Heart right ventricle (tissue), 16 donors: ENCODE measurements around the gene GSK3A. TPM values are rescaled to one million over a fixed set of nuclear protein-coding genes. Genes with fewer than 3 reads are reported as not detected.

Source experiments
- ATAC-seq, 8 donors: fragments of 200-7000 bp; cut with Tn5 transposase; one replicate each; pipeline ENCODE4 v1.9.1; 2020; ENCODE audit warnings: mild to moderate bottlenecking in 8 of 8, moderate library complexity in 8 of 8, moderate number of reproducible peaks in 1 of 8
- DNase-seq, 2 donors: peaks; one replicate each; pipeline ENCODE4 v3.0.0-alpha.2; 2020
- H3K27ac ChIP-seq, 10 donors: fragments of 200-600 bp; sonication (generic) in 2 of 10; one replicate each; pipeline versions ENCODE4 v1.5.0 to v1.8.0; 2020 to 2022; ENCODE audit warnings: mild to moderate bottlenecking in 3 of 10
- H3K27me3 ChIP-seq, 7 donors: fragments of 200-600 bp; one replicate each; pipeline ENCODE4 v1.8.0; 2021 to 2022; ENCODE audit warnings: mild to moderate bottlenecking in 2 of 7
- H3K36me3 ChIP-seq, 9 donors: fragments of 200-600 bp; sonication (generic) in 1 of 9; one replicate each; pipeline versions ENCODE4 v1.5.0 to v1.8.0; 2020 to 2022; ENCODE audit warnings: mild to moderate bottlenecking in 2 of 9
- H3K4me1 ChIP-seq, 9 donors: fragments of 200-600 bp; sonication (generic) in 1 of 9; one replicate each; pipeline versions ENCODE4 v1.5.0 to v1.8.0; 2020 to 2022; ENCODE audit warnings: mild to moderate bottlenecking in 4 of 9
- H3K4me3 ChIP-seq, 10 donors: fragments of 200-600 bp; sonication (generic) in 2 of 10; one replicate each; pipeline versions ENCODE4 v1.5.0 to v1.8.0; 2020 to 2022; ENCODE audit warnings: mild to moderate bottlenecking in 7 of 10, moderate library complexity in 2 of 10
- H3K9me3 ChIP-seq, 11 donors: fragments of 200-600 bp in 10 of 11; sonication (generic) in 2 of 11; one replicate each; pipeline versions ENCODE4 v1.5.0 to v1.8.0; 2013 to 2022; ENCODE audit warnings: mild to moderate bottlenecking in 2 of 11, control low read depth in 1 of 11, moderate library complexity in 1 of 11
- WGBS, 2 donors: extraction: QIAGEN DNeasy Blood & Tissue Kit; methylation state at CpG; one replicate each; pipeline ENCODE4 v1.1.7; 2013; ENCODE audit warnings: inconsistent platforms in 1 of 2; 5-methylcytosine and 5-hydroxymethylcytosine counted together
- intact Hi-C, 10 donors: fragments of 100-400 bp; cut with DNase I; formaldehyde crosslinking; loops; one replicate each; pipeline versions ENCODE4 v1.11.1 to v1.14.2; 2022
- polyA plus RNA-seq, 2 donors: library from polyadenylated mRNA; stranded (reverse); fragments of 200-250 nt; gene quantifications; one replicate each; pipeline ENCODE4 v1.2.3, GENCODE V29; 2013
- total RNA-seq, 10 donors: library from RNA; stranded (reverse); fragmentation: NEBNext Ultra II Directional in 3 of 10; extraction: Animal tissue kit (Norgen Biotek cat#: 25700) in 3 of 10; gene quantifications; one replicate each; pipeline versions ENCODE4 v1.2.1 to v1.2.4, GENCODE V29; 2021 to 2023
- TF ChIP-seq, protein P1 (sequence below), 9 donors: fragments of 200-600 bp; sonication (generic) in 2 of 9; IDR thresholded peaks; one replicate each; pipeline versions ENCODE4 v1.5.0 to v1.8.0; 2021 to 2022; ENCODE audit warnings: antibody characterized with exemption in 9 of 9, mild to moderate bottlenecking in 5 of 9, moderate library complexity in 1 of 9
- donor health status: Arrhythmogenic right ventricular cardiomyopathy.
- donor health status: ischemic (EF 13 %, LVEDD 7.1; RV severe dilation, severe dysfunction).
- donor health status: healthy with polysubstance abuse.
- donor health status: DM: no; HTN: yes; CAD: no.
- donor health status: DM: no; HTN: no; CAD: no.
- donor health status: ischemic (EF 25% LVEDD 6.9; RV normal size, moderate dysfunction).
- donor health status: ischemic (EF 25% LVEDD 5.7; RV mildly dilated, moderate dysfunction).
- donor health status: healthy.
- donor health status: DM: yes; HTN: yes; CAD: no.
- donor health status: Ischemic cardiomyopathy.
- donor health status: ischemic (EF 35%, LVEDD 5.7; RV mildly dilated, moderate dysfunction).
- donor health status: nonischemic (EF 11% LVEDD 7.7; RV severe dilation, severe dysfunction).
- donor health status: DM: yes; HTN: yes; CAD: no.
- donor health status: PGD.
- donor health status: ischemic (EF 29% LVEDD 5.4; RV normal size, mild dysfunction).
- donor health status: nonischemic (EF 23%, LVEDD 6.1; RV moderate dilation, normal function).

The GSK3A gene
- total and polyA plus RNA-seq, 12 donors: 31.2 to 51.0 (median 36.4) TPM

DNA sequence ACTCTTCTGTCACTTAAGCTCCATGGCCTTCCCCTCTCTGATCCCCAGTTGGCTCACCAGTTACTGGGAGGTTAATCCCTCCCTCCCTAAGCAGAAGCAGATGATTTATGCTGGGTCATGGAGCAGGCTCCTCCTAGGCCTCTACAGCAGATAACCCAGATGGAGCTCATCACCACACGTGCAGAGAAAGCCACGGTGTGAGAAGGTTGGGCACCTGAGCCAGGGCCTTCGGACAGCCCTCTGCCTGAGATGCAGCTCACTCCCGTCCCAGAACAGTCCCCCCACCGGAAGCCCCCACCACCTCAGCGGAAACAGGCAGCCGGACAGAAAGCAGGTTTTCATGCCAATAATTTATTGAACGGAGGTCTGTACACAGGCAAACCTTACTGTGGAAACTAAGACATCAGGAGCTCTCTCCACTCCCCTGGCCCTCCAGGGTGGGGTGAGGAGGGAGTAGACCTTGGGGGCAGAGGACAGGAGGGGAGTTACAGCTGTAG is 12.5 kb downstream of the GSK3A start:
- WGBS, 2 donors: 52 to 66% methylated on average over 8 of the region's 8 CpGs
- no peak overlapping the region for H3K4me3 ChIP-seq
- TF ChIP-seq, protein P1, sequence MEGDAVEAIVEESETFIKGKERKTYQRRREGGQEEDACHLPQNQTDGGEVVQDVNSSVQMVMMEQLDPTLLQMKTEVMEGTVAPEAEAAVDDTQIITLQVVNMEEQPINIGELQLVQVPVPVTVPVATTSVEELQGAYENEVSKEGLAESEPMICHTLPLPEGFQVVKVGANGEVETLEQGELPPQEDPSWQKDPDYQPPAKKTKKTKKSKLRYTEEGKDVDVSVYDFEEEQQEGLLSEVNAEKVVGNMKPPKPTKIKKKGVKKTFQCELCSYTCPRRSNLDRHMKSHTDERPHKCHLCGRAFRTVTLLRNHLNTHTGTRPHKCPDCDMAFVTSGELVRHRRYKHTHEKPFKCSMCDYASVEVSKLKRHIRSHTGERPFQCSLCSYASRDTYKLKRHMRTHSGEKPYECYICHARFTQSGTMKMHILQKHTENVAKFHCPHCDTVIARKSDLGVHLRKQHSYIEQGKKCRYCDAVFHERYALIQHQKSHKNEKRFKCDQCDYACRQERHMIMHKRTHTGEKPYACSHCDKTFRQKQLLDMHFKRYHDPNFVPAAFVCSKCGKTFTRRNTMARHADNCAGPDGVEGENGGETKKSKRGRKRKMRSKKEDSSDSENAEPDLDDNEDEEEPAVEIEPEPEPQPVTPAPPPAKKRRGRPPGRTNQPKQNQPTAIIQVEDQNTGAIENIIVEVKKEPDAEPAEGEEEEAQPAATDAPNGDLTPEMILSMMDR (IDR thresholded peaks at IDR 0.05): no peak
- peaks cover 0 to 7% (median 3%) of the 10 kb centered on the region in 9 donors for H3K4me1 ChIP-seq
- intact Hi-C loops: no loop called here
- DNase-seq: no peak
- ATAC-seq: peak in 4 of 8 donors; percentile 13 to 37 (median 20)
- H3K27ac ChIP-seq: no peak overlapping the region
- no peaks in the 10 kb centered on the region for H3K9me3 ChIP-seq
- H3K36me3 ChIP-seq: peaks cover 0 to 100% (median 65%) of the 10 kb centered on the region in 9 donors
- no peaks in the 10 kb centered on the region for H3K27me3 ChIP-seq

DNA sequence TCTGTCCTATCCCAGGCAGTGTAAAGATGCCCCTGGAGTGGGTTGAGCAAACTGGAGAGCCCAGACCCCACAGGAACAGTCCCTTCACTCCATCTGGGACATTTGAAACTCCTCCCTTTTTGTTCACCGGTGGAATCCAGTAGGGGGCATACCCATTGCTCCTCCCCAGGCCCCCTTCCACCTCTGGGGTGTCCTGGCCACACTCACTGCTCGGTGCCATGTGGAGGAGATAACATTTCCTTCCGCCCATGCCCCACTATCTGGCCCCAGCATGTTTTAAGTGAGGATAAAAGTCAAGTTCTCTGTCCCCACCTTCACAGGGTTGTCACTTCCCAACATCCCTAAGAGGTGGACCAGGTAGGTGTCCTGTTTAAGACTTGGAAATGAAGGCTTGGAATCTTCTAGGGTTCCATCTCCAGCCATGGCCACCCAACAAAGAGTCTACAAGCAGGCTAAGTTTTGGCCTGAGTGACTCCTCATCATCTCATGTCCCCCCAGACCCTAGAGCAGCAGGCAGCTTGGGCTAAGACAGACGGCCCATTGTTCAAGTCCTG is 13.0 kb downstream of the GSK3A start:
- H3K4me1 ChIP-seq: peaks cover 0 to 7% (median 3%) of the 10 kb centered on the region in 9 donors
- intact Hi-C loops: no loop called here
- H3K27ac ChIP-seq: no peak overlapping the region
- peaks cover 0 to 100% (median 64%) of the 10 kb centered on the region in 9 donors for H3K36me3 ChIP-seq
- no peak overlapping the region for H3K4me3 ChIP-seq
- TF ChIP-seq, protein P1 (IDR thresholded peaks at IDR 0.05): no peak
- H3K9me3 ChIP-seq: no peaks in the 10 kb centered on the region
- ATAC-seq: no peak
- 66 to 68% methylated on average over 4 of the region's 4 CpGs for WGBS, 2 donors
- DNase-seq: no peak
- H3K27me3 ChIP-seq: no peaks in the 10 kb centered on the region

DNA sequence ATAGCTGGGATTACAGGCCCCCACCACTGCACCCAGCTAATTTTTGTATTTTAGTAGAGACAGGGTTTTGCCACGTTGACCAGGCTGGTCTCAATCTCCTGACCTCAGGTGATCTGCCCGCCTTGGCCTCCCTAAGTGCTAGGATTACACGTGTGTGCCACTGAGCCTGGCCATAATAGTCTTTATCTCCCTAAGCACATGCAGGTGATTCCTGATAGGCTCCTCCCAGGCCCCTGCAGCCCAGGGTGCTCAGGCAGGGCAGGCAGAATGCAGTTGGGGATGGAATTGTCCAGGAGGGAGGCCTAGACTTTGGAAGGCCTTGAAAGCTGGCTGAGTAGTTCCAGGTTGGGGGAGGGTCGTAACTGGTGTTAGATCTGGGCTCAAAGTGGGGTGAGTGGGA is 13.8 kb downstream of the GSK3A start:
- TF ChIP-seq, protein P1 (IDR thresholded peaks at IDR 0.05): no peak
- intact Hi-C loops: no loop called here
- no peak for ATAC-seq
- Histone ChIP-seq H3K9me3 (no peaks in the 10 kb centered on the region), H3K4me1 (peaks cover 0 to 7% (median 3%) of the 10 kb centered on the region in 9 donors), H3K27ac (no peak overlapping the region), H3K27me3 (no peaks in the 10 kb centered on the region), H3K36me3 (peaks cover 0 to 98% (median 62%) of the 10 kb centered on the region in 9 donors), H3K4me3 (no peak overlapping the region)
- 76 to 82% methylated on average over 4 of the region's 4 CpGs for WGBS, 2 donors
- DNase-seq: no peak

DNA sequence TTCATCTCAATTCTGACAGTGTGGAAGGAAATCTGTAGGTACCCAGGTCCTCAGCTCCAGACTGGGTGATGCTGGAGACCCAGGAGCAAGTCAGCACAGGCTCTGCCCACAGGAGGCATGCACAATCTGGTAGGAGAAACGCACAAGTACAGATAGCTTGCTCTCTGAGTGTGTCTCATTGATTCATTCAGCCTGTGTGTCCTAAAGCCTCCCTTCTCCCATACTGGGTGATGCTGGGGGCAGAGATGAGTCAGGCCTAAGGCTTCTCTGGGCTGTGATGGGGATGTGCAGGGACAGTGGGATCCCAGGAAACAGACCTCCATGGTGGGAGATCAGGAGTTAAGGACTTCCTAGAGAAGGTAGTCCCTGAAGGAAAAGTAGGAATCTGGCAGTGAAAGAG is 15.5 kb downstream of the GSK3A start:
- DNase-seq (no peak), ATAC-seq (no peak)
- peaks cover 0 to 87% (median 45%) of the 10 kb centered on the region in 9 donors for H3K36me3 ChIP-seq
- intact Hi-C loops: no loop called here
- peaks cover 0 to 9% (median 5%) of the 10 kb centered on the region in 9 donors for H3K4me1 ChIP-seq
- H3K4me3 ChIP-seq: no peak overlapping the region
- 86 to 98% methylated on average over 1 of the region's 1 CpG for WGBS, 2 donors
- no peaks in the 10 kb centered on the region for H3K27me3 ChIP-seq
- TF ChIP-seq, protein P1 (IDR thresholded peaks at IDR 0.05): no peak
- H3K9me3 ChIP-seq: no peaks in the 10 kb centered on the region
- no peak overlapping the region for H3K27ac ChIP-seq
